Stimulated activated CD4-positive, alpha-beta T cell treated with anti-CD3 and anti-CD28 coated beads, Interleukin-2, amount 100 ng/mL, for 24 hours (primary cell): ENCODE measurements around the gene HAPLN1.

Experiments
- DNase-seq, 2 donors: peaks; one replicate each; pipeline ENCODE4 v3.0.0-alpha.2; 2020

Gene HAPLN1

GRCh38 chr5:83715236-83716065 is 5.2 kb downstream of the HAPLN1 start:
- no peak for DNase-seq

- no peak for DNase-seq
Measured at GRCh38 chr5:83714810-83715209, 5.8 kb downstream of the HAPLN1 start.

GRCh38 chr5:83711982-83712601 is 8.6 kb downstream of the HAPLN1 start:
- peak in 1 of 2 donors; percentile 39 for DNase-seq

- no peak for DNase-seq
Measured at GRCh38 chr5:83709973-83710372, 10.7 kb downstream of the HAPLN1 start.

GRCh38 chr5:83708170-83708569 is 12.5 kb downstream of the HAPLN1 start:
- DNase-seq = no peak

- no peak for DNase-seq
Measured at GRCh38 chr5:83703059-83703458, 17.6 kb downstream of the HAPLN1 start.

- DNase-seq = no peak
Measured at GRCh38 chr5:83701886-83702285, 18.8 kb downstream of the HAPLN1 start.

- DNase-seq = no peak
Measured at GRCh38 chr5:83689881-83690280, 30.8 kb downstream of the HAPLN1 start.

GRCh38 chr5:83688281-83688680 is 32.4 kb downstream of the HAPLN1 start:
- no peak for DNase-seq

- DNase-seq = no peak
Measured at GRCh38 chr5:83687124-83687619, 33.5 kb downstream of the HAPLN1 start.

- DNase-seq = no peak
Measured at GRCh38 chr5:83686251-83686650, 34.4 kb downstream of the HAPLN1 start.

GRCh38 chr5:83683836-83684235 is 36.8 kb downstream of the HAPLN1 start:
- DNase-seq = no peak

- DNase-seq = no peak
Measured at GRCh38 chr5:83672646-83673045, 48.0 kb downstream of the HAPLN1 start.

- no peak for DNase-seq
Measured at GRCh38 chr5:83672158-83672557, 48.5 kb downstream of the HAPLN1 start.

GRCh38 chr5:83665631-83666030 is 55.0 kb downstream of the HAPLN1 start:
- no peak for DNase-seq

- DNase-seq = no peak
Measured at GRCh38 chr5:83662558-83662957, 58.1 kb downstream of the HAPLN1 start.

GRCh38 chr5:83657807-83658525 is 62.7 kb downstream of the HAPLN1 start:
- DNase-seq = no peak

GRCh38 chr5:83654427-83654994 is 66.1 kb downstream of the HAPLN1 start:
- no peak for DNase-seq

GRCh38 chr5:83653669-83654068 is 67.0 kb downstream of the HAPLN1 start:
- DNase-seq = no peak

GRCh38 chr5:83645936-83646335 is 74.7 kb downstream of the HAPLN1 start:
- DNase-seq = no peak

GRCh38 chr5:83644301-83644700 is 76.4 kb downstream of the HAPLN1 start:
- DNase-seq = no peak

- DNase-seq = no peak
Measured at GRCh38 chr5:83641946-83642345, 78.7 kb downstream of the HAPLN1 start.

GRCh38 chr5:83639911-83640310 is 80.7 kb downstream of the HAPLN1 start:
- DNase-seq = no peak
